ENCODE measurements around the gene LGMN.

DNA sequence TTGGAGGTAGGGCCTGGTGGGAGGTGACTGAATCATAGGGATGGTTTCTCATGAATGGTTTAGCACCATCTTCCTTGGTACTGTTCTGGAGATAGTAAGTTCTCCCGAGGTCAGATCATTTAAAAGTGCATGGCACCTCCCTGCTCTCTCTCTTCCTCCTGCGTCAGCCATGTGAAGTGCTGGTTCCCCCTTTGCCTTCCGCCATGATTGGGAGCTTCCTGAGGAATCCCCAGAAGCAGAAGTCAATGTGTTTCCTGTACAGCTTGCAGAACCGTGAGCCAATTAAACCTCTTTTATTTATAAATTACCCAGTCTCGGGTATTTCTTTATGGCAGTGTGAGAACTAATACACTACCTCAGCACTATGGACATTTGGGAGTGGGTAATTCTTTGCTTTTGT, 4.8 kb upstream of the LGMN start:
- TF ChIP-seq, protein P1, sequence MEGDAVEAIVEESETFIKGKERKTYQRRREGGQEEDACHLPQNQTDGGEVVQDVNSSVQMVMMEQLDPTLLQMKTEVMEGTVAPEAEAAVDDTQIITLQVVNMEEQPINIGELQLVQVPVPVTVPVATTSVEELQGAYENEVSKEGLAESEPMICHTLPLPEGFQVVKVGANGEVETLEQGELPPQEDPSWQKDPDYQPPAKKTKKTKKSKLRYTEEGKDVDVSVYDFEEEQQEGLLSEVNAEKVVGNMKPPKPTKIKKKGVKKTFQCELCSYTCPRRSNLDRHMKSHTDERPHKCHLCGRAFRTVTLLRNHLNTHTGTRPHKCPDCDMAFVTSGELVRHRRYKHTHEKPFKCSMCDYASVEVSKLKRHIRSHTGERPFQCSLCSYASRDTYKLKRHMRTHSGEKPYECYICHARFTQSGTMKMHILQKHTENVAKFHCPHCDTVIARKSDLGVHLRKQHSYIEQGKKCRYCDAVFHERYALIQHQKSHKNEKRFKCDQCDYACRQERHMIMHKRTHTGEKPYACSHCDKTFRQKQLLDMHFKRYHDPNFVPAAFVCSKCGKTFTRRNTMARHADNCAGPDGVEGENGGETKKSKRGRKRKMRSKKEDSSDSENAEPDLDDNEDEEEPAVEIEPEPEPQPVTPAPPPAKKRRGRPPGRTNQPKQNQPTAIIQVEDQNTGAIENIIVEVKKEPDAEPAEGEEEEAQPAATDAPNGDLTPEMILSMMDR (conservative IDR thresholded peaks at IDR 0.05; ENCODE audit: low read depth in 2 of 2): no peak
- TF ChIP-seq EZH2 (IDR thresholded peaks at IDR 0.05; ENCODE audit: low read depth, unreplicated experiment) (no peak), REST (IDR thresholded peaks at IDR 0.05; ENCODE audit: unreplicated experiment) (no peak), EZH2phosphoT487 (IDR thresholded peaks at IDR 0.05; ENCODE audit: unreplicated experiment) (no peak)

Measured in GM23338 (cell line).